GM12892 (cell line): Measurements from ENCODE around the gene NANOS3. TPM values are rescaled to one million over a fixed set of nuclear protein-coding genes. Genes with fewer than 3 reads are reported as not detected.

Experiments
- DNase-seq: peaks from one replicate; pipeline ENCODE4 v3.0.0; 2011; ENCODE audit not compliant: insufficient read length
- FAIRE-seq: peaks from 2 replicates; lab custom pipeline; 2011; peaks lifted over from hg19 to GRCh38; lab: Jason Lieb, UNC
- POLR2A ChIP-seq: IDR thresholded peaks from 2 replicates; pipeline ENCODE4 v1.6.1; 2011; ENCODE audit warnings: low read depth, low read length, control low read depth
- POLR2AphosphoS5 ChIP-seq: IDR thresholded peaks from 2 replicates; pipeline ENCODE4 v1.6.1; 2011; ENCODE audit warnings: low read depth, low read length, control low read depth
- TAF1 ChIP-seq: IDR thresholded peaks from 2 replicates; pipeline ENCODE4 v1.6.1; 2011; ENCODE audit warnings: low read depth, mild to moderate bottlenecking, control low read depth, low read length, borderline replicate concordance
- polyA plus RNA-seq: library from polyadenylated mRNA; unstranded; fragments of >200 nt; gene quantifications from one replicate; pipeline ENCODE4 v1.2.1, GENCODE V29; 2012; ENCODE audit warnings: missing spikeins, inconsistent platforms; ENCODE audit not compliant: missing spikeins

Gene NANOS3
- 1.2 TPM for polyA plus RNA-seq

DNA sequence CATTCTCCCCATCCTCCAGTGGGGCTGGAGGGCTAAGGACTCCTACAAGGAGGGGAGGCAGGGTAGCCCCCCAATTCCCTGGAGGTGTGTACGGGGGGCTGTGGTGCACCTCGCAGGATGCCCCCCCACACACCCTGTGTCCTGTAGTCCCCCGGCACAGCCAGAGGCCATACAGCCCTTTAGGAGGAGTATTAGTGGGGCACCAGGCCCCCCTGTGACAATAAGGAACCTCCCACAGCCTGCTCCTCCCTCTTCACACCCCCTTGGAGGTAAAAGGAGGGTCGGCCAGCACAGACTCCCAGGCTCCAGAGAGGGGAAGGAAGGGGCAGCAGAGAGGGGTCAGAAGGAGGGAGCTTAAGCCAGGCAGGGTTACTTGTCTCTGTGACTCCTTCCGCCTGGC is at the start of gene NANOS3:
NANOS3 (plus strand) TSS at position 301 of the 400 bp plus-strand sequence. CDS start 115 bp downstream, outside the sequence.
- DNase-seq, result no peak
- TF ChIP-seq POLR2A (no peak), POLR2AphosphoS5 (no peak), TAF1 (no peak)
- FAIRE-seq, result no peak

- TF ChIP-seq POLR2AphosphoS5 (no peak), TAF1 (no peak), POLR2A (no peak)
- FAIRE-seq (no peak), DNase-seq (no peak)
Observed at GRCh38 chr19:13827656-13828055, 49.3 kb upstream of the NANOS3 start.

DNA sequence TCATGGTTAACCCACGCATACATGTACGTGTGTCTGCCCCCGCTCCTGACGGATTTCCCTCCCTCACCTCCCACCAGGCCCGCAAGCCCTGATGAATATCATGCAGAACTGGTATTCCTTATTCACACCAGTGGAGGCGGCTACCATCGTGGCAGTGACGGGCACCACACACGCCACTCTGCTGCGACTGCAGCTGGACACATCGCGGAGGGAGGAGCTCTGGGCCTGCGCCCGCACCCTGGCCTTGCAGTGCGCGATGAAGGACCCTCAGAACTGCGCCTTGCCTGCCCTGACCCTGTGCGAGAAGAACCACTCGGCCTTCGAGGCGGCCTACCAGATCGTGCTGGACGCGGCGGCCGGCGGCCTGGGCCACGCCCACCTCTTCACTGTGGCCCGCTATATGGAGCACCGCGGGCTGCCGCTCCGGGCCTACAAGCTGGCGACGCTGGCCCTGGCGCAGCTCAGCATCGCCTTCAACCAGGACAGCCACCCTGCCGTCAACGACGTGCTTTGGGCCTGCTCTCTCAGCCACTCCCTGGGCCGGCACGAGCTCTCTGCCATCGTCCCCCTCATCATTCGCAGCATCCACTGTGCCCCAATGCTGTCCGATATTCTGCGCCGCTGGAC is 46.7 kb upstream of the NANOS3 start:
- TF ChIP-seq TAF1 (no peak), POLR2A (no peak), POLR2AphosphoS5 (no peak)
- DNase-seq (no peak), FAIRE-seq (no peak)

GRCh38 chr19:13830741-13831536 is 46.0 kb upstream of the NANOS3 start:
- TF ChIP-seq POLR2A (no peak), POLR2AphosphoS5 (no peak), TAF1 (no peak)
- DNase-seq (no peak), FAIRE-seq (no peak)

DNA sequence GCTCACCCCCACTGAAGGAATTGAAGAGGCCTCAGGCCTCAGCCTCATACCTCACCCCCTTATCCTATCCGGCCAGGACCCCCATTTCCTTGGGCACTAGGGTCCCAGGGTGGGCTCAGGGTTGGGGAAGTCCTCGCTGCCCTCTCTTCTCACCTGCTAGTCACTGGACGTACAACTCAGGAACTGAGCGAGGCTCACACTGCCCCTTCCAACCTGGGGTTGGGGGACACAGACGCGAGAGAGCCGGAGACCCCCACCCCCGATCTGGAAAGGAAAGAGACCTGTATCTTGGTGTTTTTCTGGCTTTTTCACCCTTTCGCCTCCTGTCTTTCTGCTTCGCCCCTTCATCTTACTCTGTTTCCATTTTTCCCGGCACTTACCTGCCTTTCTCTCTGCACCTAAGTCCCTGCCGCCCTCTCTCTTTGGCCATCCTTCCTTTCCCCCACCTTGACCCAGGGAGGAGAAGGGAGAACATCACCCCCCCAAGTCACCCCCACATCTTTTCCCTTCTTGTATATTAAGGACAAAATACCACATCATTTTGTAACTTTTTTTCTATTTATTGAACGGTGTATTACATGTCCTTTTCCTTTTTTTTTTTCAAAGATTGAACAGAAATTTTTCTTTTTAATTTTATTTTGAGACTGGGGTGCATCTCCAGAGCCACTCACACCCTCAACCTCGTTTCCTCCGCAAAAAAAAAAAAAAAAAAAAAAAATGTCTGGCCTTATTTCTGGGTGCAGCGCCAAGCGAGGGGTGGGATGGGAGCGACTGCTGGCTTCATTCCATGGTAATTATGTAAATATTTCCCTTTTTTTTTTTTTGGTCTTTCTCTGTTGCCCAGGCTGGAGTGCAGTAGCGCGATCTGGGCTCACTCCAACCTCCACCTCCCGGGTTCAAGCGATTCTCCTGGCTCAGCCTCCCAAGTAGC is 45.1 kb upstream of the NANOS3 start:
- DNase-seq (no peak), FAIRE-seq (no peak)
- no peak for TF ChIP-seq TAF1
- no peak for TF ChIP-seq POLR2AphosphoS5
- TF ChIP-seq POLR2A, result no peak

DNA sequence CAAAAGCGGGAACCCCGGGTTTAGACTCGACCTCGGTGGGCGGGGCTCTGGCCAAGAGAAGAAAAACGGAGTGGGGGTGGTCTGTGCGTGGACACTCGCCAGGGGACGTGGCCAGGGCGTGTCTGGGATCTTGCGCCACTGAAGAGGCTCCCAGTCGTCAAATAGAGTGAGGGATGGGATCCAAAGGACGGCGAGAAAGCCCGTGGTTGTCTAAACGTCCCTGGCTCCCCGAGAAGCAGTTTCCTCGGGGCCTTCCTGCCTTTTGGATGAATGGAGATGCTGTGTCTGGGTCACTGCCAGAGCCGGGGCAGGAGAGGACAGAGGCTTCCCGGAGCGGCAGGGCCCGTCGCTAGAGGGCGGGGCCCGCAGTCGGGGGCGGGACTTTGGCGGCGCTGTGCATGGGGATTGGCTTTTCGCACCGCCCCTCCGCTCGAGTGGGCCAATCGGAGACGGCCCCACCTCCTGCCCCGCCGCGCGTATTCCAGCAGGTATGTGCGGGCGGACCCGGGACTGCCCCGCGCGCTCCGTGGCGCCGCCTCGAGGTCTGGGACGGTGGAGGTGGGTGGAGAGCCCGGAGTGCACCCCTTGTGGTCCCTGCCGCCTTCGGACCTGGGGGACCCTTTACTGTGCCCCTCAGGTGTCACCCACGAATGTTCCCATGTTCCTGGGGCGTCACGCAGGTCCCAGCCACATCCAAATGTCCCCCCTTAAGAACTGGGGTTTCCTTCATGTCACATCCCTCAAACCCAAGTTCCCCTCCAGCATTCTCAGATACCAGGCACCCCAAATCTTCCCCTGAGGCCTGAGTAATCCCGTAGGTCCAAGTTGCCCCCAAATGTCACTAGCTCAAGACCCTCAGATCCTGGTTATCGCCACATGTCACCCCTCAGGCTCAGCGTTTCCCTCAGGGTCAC is 43.3 kb upstream of the NANOS3 start:
- DNase-seq (peak; percentile 99), FAIRE-seq (peak; percentile 96)
- peak; percentile 74 for TF ChIP-seq POLR2AphosphoS5
- TF ChIP-seq POLR2A, result no peak; the same call in none of the 2 replicates
- TF ChIP-seq TAF1, result no peak

DNA sequence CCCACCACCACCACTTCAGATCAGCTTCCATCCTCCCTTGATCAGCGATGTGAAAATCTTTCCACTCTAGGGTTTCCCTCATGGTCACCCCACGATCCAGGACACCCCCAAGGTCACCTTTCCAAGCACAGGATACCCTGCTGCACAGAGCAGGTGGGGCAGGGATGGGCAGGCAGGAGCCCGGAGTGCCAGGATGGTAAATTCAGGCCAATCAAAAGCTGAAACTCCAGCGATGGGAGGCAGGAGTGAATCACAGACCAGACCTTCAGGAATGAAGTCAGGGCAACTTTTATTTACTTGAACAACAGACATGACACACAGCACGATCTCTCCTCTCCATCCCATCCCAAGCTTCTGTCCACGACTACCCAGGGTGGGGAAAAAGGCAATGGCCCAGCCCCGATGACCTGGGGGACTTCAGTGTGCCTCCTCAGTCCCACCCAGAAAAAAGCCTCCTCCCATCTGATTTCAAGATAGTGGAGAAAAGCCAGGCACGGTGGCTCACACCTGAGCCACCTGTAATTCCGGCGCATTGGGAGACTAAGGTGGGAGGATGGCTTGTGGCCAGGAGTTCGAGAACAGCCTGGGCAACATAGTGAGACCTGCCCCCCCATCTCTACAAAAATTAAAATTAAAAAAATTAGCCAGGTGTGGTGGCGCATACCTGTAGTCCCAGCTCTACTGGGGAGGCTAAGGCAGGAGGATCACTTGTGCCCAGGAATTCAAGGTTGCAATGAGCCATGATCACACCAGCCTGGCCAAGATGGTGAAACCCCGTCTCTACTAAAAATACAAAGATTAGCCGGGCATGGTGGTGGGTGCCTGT is 42.5 kb upstream of the NANOS3 start:
- DNase-seq, result no peak
- no peak for FAIRE-seq
- TF ChIP-seq TAF1 (no peak), POLR2AphosphoS5 (no peak), POLR2A (no peak)

DNA sequence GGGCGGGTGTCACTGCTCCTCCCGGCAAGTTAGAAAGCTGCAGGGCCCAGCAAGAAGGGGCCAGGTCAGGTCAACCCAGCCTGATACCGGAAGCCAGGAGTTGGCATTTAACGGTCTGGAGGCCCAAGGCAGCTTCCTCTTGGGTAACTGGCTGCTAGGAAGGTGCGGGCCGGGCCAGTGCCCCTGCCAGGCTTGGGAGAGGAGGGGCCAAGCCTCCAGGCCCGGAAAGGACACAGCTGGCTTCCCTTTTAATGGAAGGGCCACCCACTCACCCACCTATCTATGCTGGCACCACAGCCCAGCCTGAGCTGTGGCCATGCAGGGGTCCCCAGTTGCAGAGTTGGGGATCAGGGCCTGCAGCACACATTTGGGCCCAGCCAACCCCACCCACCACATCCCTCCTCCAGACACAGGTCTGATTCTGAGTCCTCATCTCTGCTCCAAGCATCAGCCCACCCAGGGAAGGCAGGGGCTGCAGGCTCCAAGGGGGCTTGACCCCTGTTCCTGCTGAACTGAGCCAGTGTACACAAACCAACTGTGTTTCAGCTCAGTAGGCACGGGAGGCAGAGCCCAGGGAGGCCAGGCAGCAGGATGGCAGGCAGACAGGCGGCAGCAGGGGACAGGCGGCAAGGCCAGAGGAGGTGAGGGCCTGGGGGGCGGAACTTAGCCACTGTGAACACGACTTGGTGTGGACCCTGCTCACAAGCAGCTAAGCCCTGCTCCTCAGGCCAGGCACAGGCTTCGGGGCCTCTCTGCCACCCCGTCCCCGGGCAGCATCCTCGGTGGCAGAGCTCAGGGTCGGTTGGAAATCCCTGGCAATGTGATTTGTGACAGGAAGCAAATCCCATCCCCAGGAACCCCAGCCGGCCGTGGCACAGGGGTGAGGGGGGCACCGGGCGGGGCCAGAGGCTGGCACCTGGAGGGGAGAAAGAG is 40.9 kb upstream of the NANOS3 start:
- FAIRE-seq (no peak), DNase-seq (no peak)
- TF ChIP-seq TAF1 (no peak), POLR2AphosphoS5 (peak; percentile 37; the same call in 1 of the 2 replicates)
